RWPE1 (cell line): ENCODE results near the gene GCNT2.

Experiments
- CTCF ChIA-PET: fragments of 350-600 bp; sonication (Branson Sonifier 250); formaldehyde crosslinking; extraction: SDS; loops from one replicate; lab custom pipeline; 2021; lab: Yijun Ruan, JAX
- POLR2A ChIA-PET: fragments of 400-600 bp; formaldehyde crosslinking; extraction: SDS; loops from one replicate; lab custom pipeline; 2020; ENCODE audit warnings: antibody characterized with exemption; ENCODE audit not compliant: low non-redundant PET; lab: Yijun Ruan, JAX
- DNase-seq: peaks from one replicate; pipeline ENCODE4 v3.0.0; 2012; ENCODE audit warnings: low spot score
- H3K27ac ChIP-seq: fragments of 450-650 bp; 2 replicates; pipeline ENCODE4 v1.5.1; 2017
- TF ChIP-seq, protein P1 (sequence below): fragments of 450-650 bp; conservative IDR thresholded peaks from 2 replicates; pipeline ENCODE4 v1.5.1; 2017; ENCODE audit warnings: low read depth, mild to moderate bottlenecking

GCNT2 gene

DNA sequence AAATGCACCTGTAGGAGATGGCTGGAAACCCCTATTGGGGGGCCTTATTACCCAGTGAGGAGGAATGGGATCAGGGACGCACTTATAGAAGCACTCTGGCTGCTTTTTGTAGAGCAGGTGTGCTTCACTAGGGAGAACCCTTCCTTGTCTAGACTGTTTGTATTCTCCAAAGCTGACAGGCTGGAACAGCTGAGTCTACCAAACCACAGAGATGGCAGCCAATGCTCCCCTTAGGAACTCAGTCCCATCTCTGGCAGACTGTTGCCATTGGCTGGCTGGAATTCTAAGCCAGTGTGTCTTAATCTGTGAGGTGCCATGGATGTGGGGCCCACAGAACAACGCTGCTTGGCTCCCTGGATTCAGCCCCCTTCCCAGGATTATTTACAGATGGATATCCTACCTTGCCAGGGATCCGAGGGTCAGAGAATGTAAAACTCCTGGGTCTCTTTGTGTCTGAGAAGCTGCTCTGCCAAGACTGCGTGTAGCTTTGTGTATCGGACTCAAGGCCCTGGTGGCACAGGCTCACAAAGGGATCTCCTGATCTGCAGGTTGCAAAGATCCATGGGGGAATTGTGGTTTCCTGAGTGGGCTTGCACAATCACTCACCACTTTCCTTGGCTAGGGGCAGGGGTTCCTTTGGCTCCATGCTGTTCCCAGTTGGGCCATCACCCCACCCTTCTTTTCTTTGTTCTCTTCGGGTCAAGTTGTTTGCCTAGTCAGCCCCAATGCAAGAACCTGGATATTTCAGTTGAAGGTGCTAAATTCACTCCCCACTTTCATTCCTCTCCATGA lies 147.2 kb downstream of the GCNT2 start:
- no peak overlapping the region for H3K27ac ChIP-seq
- no peak for DNase-seq
- TF ChIP-seq, protein P1, sequence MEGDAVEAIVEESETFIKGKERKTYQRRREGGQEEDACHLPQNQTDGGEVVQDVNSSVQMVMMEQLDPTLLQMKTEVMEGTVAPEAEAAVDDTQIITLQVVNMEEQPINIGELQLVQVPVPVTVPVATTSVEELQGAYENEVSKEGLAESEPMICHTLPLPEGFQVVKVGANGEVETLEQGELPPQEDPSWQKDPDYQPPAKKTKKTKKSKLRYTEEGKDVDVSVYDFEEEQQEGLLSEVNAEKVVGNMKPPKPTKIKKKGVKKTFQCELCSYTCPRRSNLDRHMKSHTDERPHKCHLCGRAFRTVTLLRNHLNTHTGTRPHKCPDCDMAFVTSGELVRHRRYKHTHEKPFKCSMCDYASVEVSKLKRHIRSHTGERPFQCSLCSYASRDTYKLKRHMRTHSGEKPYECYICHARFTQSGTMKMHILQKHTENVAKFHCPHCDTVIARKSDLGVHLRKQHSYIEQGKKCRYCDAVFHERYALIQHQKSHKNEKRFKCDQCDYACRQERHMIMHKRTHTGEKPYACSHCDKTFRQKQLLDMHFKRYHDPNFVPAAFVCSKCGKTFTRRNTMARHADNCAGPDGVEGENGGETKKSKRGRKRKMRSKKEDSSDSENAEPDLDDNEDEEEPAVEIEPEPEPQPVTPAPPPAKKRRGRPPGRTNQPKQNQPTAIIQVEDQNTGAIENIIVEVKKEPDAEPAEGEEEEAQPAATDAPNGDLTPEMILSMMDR, result no peak
- CTCF ChIA-PET, result no interaction called here
- POLR2A ChIA-PET, result no interaction called here

DNA sequence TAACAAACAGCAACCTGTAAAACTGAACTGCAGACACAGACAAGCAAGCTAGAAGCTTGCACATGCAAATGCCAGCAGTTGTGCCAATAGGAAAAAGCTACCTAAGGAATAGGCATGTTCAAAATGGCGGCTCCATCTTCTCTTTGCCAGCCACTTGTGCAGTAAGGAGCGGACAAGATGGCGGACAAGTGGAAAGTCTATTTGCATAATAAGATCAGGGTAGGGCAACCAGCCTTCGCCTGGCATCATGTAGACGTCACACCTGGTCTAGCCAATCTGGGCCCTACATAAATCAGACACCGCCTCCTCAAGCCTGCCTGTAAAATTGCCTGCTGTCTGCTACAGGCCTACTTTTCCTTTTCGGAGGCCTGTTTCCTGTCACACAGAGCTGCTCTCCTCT lies 155.3 kb downstream of the GCNT2 start:
- CTCF ChIA-PET, result no interaction called here
- TF ChIP-seq, protein P1, result no peak
- H3K27ac ChIP-seq, result no peak overlapping the region
- POLR2A ChIA-PET, result no interaction called here
- DNase-seq, result no peak

- CTCF ChIA-PET, result no interaction called here
- POLR2A ChIA-PET, result no interaction called here
- no peak overlapping the region for H3K27ac ChIP-seq
- DNase-seq, result no peak
- TF ChIP-seq, protein P1, result no peak
Measured at GRCh38 chr6:10678456-10678855, 157.3 kb downstream of the GCNT2 start.
